Glomerular visceral epithelial cell (primary cell): Measurements from ENCODE around the gene EXD3.

Experiments
- DNase-seq: peaks from one replicate; pipeline ENCODE4 v3.0.0-alpha.2; 2016; ENCODE audit errors: extremely low spot score

EXD3 gene

GRCh38 chr9:137365552-137366444 lies 57.2 kb downstream of the EXD3 start:
- no peak for DNase-seq

DNA sequence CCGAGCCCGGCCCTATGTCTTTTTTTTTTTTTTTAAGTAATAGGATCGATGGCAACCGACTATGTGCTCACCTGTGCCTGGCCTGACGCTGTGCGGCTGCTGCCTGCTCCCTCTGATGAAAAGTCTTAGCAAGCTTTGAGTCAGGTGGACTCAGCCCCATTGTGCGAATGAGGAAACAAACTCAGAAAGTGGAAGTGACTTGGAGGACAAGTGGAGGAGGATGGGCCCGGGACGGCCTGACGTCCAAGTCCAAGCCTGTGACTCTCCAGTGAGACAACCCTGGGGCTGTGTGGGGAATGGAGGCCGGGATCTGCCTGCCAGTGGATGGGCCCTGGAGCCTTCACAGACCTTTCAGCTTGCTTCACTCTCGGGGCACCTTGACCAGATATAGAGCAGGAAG lies 57.9 kb downstream of the EXD3 start:
- DNase-seq, result no peak

DNA sequence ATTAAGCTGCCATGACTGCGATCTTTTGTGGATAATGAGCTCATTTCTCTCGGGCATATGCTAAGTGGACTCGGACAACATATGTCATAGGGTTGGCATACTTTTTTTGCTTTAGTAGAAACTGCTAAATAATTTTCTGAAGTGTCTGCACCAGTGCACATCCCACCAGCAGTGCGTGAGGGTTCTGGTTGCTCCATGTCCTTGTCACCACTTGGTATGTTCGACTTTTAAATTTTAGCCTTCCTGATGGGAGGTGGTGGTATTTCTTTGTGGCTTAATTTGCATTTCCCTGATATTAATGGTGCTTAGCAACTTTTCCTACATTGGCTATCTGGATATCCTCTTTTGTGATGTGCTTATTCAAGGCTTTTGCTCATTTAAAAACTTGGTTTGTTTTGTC lies 63.1 kb downstream of the EXD3 start:
- DNase-seq, result no peak

DNA sequence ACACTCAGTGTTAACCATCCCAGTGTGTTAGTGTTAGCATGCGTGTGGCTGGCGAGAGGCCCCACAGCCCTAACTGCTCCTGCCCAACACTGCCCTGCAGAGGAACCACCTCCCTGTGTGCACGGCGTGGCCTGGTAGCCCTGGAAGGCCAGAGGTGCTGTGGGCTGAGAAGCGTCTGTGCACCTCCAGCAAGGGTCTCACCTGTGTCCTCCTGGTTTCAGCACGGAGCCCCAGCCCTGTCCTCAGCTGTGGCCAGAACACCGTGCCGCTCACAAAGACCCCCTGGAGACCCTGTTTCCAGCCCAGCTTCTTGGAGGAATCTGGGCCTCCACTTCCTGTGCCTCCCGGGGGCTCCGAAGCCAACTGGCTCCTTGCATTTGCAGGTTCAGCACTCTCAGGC lies 64.8 kb downstream of the EXD3 start:
- no peak for DNase-seq

DNA sequence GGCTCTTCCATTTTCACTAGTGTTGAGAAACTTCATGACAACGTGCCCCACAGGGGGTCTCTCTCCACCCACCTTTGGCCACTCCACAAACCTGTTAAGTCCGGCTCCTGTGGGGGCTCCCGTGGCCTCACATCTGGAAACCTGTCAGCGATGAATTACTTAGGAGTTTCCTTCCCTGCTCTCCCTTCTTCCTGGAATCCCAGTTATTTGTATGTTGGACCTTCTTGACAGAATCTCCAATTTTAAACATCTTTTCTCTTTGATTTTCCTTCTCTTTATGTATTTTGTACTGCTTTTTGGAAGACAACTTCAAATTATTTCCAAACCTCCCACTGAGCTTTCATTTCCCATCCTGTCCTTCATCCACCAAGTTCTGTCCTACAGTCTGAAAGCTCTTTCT lies 65.8 kb downstream of the EXD3 start:
- no peak for DNase-seq

DNA sequence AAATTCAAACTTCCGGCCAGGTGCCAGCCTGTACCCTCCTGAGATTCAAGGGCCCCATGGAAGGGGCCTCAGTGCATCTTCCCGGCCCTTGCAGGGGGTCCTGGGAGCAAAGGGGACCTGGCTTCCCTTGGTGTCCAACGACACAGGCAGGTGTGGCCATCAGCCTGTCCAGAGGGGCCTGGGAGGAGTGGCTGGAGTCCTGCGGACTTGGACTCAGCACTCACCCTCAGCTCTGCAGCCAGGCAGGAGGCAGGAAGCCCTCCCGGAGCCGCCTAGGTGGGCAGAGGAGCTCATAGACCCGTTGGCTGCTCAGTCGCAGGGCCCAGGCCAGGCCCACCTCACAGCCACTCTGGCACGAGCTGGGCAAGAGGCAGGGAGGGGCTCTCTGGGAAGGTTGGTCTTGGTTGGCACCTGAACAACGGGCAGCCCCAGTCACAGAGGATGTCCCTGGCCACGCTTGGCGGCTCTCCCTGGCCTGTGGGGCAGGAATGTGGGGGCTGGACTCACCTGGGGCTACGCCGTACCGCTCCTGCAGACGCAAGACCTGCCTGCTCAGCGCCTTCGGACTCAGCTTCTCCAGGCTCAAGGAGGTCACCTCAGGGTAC lies 67.1 kb downstream of the EXD3 start:
- no peak for DNase-seq

DNA sequence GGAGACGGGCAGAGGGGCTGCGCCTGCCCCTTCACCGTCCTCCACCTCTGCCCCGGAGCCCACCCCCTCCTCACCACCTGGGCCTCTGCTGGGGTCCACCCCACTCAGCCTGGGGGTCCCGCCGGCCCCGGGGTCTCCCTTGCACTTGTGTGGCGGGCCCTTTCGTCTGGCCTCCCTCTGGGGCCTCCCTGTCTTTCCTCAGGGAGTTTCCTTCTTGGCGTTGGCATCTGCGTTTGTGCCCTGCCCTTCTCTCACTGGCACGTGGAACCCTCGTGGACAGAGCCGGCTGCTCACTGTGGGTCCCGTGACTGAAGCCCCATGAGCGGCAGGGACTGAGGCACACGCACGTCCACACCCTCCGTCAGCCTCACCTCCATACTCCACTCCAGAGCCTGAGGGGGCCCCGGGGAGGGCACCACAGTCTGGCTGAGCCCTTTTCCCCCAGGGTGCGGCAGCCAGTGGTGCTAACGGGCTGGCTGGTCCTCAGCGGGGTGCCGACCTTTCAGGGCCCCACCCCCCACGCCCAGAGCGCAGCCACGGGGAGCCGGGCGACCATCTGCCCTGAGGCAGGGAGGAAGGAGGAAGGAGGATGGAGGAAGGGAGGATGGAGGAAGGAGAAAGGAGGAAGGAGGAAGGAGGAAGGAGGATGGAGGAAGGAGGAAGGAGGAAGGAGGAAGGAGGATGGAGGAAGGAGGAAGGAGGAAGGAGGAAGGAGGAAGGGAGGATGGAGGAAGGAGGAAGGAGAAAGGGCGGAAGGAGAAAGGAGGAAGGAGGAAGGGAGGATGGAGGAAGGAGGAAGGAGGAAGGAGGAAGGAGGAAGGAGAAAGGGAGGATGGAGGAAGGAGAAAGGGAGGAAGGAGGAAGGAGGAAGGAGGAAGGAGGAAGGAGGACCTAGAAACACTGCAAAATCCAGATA lies 67.9 kb downstream of the EXD3 start:
- no peak for DNase-seq

DNA sequence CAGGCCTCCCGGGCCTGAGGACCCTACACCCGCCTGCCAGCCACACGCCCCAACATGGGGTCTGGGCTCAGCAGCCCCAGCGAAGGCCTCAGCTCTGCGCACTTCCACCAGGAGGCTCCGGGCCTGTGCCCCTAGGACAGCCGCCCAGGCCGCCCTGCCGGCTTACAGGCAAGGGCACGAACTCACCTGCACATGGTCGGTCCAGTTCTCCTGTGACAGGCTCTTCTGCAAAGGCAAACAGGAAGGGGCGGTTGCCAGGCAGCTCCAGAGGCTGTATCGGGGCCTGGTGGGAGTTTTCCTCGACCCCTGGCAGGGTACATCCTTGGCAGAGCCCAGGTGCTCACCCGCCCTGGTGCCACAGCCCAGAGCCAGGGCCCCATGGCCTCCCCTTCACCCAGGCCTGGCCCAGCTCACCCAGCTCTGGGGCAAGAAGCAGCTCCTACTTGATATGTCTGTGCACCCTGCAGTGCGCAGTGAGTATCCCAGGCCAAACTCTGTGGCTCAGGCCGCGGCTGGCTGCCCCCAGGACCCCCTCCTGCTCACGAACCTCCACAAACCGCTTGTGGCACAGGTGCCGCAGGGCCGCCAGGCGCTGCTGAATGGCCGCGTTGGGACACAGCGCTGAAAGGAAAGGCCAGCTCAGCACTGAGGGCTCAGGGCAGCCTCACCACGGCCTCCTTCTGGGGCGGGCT lies 68.7 kb downstream of the EXD3 start:
- DNase-seq, result no peak

DNA sequence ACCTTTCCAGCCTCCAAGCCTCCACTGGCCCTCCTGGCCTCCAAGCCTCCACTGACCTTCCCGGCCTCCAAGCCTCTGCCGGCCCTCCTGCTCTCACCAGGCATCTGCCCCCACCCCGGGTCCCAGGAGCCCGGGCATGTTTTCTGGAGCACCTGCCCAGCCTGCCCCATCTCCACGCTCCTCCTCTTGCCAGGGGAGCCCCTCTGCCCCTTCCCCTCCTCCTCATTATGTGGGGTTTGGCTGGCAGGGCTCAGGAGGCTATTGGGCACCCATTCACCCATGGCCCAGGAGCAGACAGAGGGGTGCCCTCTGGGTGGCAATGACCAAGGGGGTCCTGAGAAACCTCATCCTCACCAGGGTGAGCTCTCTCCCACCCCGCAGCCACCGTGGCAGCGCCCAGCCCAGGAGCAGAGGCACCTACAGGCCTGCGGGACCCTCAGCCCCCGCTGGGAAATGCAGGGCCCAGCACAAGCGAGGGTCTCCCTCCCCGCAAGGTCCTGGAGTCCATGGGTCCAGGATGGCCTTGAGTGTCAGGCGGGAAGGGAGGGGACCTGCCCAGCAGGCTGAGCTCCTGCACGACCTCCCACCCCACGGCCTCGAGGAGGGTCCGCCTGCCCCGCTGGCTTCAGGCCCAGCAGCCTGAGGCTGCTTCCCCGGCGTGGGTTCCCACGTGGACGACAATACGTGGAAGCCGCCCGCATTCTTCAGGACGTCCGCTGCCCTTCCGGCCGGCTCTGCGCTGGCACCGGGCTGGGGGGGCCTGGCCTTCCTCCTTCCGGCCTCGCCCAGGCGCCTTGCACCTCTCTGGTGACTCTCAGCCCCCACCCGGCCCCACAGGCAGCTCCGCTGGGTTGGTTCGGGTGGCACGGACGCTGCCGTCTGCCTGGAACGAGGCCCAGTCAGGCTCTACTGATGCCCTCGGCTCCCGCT lies 69.5 kb downstream of the EXD3 start:
- DNase-seq, result no peak

- no peak for DNase-seq
Observed at GRCh38 chr9:137352511-137353222, 70.3 kb downstream of the EXD3 start.

GRCh38 chr9:137351781-137352501 lies 71.0 kb downstream of the EXD3 start:
- DNase-seq, result no peak

DNA sequence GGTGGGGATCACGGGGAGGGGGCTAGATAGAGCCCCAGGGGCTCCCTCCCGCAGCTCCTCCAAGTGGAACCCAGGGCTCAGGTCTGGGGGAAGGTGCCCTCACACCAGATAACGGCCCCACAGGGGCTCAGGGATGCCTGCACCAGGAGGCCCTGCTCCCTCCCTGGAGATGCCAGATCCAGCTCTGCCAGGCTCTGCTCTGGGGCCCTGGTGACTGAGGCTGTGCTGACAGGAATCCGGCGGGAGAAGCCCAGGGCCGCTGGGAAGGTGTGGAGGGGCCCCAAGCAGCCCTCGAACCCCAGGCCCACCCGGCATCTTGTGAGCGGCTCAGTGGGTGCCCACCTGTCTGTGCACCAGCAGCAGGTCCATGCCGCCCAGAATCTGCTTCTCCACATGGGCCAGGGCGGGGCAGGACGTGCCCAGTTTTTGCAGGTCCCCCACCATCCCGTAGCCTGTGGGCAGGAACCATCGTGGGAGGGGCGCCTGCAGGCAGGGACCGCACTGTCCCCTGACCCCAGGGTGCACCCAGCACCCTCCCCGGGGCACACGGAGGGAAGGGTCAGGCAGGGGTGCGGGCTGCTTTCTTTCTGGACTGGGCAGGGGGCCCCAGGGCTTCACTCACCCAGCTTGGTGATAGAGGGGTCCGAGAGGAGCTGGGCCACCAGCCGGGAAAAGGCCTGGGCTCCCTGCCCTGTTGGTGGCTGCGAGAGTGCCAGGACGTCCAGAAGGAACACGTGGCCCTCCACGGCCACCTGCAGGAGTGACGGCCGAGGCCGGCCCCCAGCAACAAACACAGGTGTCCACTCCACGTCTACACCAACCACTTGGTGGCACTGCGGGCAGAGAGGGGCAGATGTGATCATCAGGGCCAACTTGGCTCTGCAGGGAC lies 72.0 kb downstream of the EXD3 start:
- DNase-seq, result no peak

DNA sequence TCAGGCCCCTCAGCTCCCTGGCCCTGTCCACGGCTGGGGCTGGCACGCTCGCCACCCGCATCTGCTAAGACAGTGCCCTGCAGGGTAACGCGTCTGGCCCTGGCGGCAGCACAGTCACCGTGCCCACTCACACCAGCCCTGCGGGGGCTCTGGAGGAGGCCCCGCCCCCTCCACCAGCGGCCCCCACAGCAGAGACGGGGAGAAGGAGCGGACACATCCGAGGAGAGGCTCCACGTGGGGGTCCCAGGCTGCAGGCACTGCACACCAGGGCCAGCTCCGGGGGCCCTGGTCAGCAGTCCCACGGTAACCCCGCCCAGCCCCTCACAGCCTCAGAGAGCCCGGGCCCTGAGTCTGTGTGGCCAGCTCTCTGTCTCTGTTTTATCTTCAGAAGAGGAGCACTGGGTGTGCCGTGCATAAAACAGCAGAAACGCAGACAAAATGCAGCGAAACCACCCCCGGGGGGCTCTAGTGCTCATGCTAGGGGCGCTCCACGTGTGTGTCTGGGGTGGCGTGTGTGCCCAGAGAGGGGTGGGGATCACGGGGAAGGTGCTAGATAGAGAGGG lies 73.4 kb downstream of the EXD3 start:
- no peak for DNase-seq

DNA sequence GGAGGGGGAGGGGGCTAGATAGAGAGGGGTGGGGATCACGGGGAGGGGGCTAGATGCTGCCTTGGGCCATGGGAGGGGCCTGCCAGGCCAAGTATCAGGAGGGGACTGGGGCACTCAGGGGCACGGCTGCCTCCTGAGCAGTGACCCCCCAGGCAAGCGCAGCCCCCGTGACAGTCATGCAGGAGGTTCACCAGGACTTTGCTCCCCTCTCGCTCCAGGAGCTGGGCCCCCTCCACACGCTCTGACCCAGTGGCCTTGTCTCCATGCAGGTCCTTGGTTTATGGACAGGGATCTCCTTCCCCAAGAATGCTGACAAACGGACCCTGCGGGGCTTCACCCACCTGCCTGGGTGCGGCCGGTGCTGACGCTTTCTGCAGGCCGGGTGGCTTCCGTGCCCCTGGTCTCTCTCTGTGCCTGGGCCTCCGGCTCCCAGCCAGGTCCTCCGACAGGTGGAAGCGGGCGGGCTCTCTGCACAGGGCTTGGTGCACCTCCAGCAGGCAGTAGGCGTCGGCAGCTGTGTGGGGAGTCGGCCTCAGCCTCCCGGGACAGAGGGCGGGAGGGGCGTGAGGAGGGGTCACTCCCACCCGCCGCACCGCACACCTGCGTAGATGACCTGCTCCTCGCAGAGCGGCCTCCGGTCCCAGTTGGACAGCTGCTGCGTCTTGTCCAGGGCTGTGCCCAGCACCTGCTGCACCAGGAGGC lies 74.0 kb downstream of the EXD3 start:
- no peak for DNase-seq

GRCh38 chr9:137347928-137348327 lies 75.0 kb downstream of the EXD3 start:
- DNase-seq, result no peak

- no peak for DNase-seq
Observed at GRCh38 chr9:137342482-137342881, 80.5 kb downstream of the EXD3 start.

DNA sequence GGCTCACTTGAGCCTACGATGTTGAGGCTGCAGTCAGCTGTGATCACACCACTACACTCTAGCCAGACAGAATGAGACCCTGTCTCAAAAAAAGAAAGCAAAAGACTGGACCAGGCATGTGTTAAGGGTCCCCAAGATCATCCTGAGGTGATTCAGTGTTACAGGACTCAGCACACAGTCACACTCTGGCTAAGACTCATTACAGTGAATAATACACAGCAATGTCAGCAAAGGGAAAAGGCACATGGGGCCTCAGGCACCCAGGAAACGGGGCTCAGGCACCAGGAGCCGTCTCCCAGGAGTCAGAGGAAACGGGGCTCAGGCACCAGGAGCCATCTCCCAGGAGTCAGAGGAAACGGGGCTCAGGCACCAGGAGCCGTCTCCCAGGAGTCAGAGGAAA lies 81.7 kb downstream of the EXD3 start:
- DNase-seq, result no peak
